HG03439 (cell line): ENCODE measurements around the gene FBXL17.
"Not testable (repeated sequence)": the region's sequence is repeated elsewhere in the genome, so short reads cannot be mapped to it uniquely, and the experiment has no call there.

Experiments used
- ATAC-seq: cut with Tn5 transposase; IDR thresholded peaks from one replicate; pipeline ENCODE4 v1.9.1; 2021; ENCODE audit warnings: mild to moderate bottlenecking, moderate library complexity; ENCODE audit not compliant: unreplicated experiment

Gene FBXL17

GRCh38 chr5:108312258-108312657, 69.6 kb downstream of the FBXL17 start:
- no peak for ATAC-seq

GRCh38 chr5:108311682-108312081, 70.2 kb downstream of the FBXL17 start:
- ATAC-seq: no peak

GRCh38 chr5:108303611-108304010, 78.3 kb downstream of the FBXL17 start:
- ATAC-seq: no peak

- no peak for ATAC-seq
Measured at GRCh38 chr5:108303086-108303485, 78.8 kb downstream of the FBXL17 start.

- no peak for ATAC-seq
Measured at GRCh38 chr5:108297042-108297601, 84.8 kb downstream of the FBXL17 start.

- ATAC-seq: no peak
Measured at GRCh38 chr5:108295578-108296368, 86.1 kb downstream of the FBXL17 start.

- no peak for ATAC-seq
Measured at GRCh38 chr5:108280960-108281569, 100.8 kb downstream of the FBXL17 start.

- no peak for ATAC-seq
Measured at GRCh38 chr5:108280248-108280647, 101.7 kb downstream of the FBXL17 start.

- ATAC-seq: no peak
Measured at GRCh38 chr5:108278285-108279240, 103.3 kb downstream of the FBXL17 start.

GRCh38 chr5:108276187-108277050, 105.5 kb downstream of the FBXL17 start:
- ATAC-seq: no peak

GRCh38 chr5:108274080-108274479, 107.8 kb downstream of the FBXL17 start:
- not testable (repeated sequence) for ATAC-seq

GRCh38 chr5:108271127-108271526, 110.8 kb downstream of the FBXL17 start:
- no peak for ATAC-seq

- no peak for ATAC-seq
Measured at GRCh38 chr5:108266242-108266641, 115.7 kb downstream of the FBXL17 start.

GRCh38 chr5:108264533-108264932, 117.4 kb downstream of the FBXL17 start:
- no peak for ATAC-seq

GRCh38 chr5:108263338-108263737, 118.6 kb downstream of the FBXL17 start:
- ATAC-seq: no peak

- ATAC-seq: no peak
Measured at GRCh38 chr5:108260858-108261170, 121.1 kb downstream of the FBXL17 start.

- ATAC-seq: peak; percentile 97
Measured at GRCh38 chr5:108260117-108260857, 121.6 kb downstream of the FBXL17 start.

- ATAC-seq: no peak
Measured at GRCh38 chr5:108259306-108259705, 122.6 kb downstream of the FBXL17 start.

GRCh38 chr5:108257996-108258395, 123.9 kb downstream of the FBXL17 start:
- no peak for ATAC-seq

- no peak for ATAC-seq
Measured at GRCh38 chr5:108255468-108255867, 126.4 kb downstream of the FBXL17 start.
